Mammary epithelial cell (primary cell): Measurements from ENCODE around the gene IQCE.

Experiments used
- EZH2 ChIP-seq: IDR thresholded peaks from 2 replicates; pipeline ENCODE4 v1.6.1; 2012; ENCODE audit warnings: low read length, inconsistent platforms, borderline replicate concordance
- TF ChIP-seq, protein P1 (sequence below), 2 donors: IDR thresholded peaks in 1 of 2; conservative IDR thresholded peaks in 1 of 2; 2 replicates each; pipeline ENCODE4 v1.5.1; 2011 to 2012; ENCODE audit warnings: inconsistent platforms in 2 of 2, low read length in 2 of 2, mild to moderate bottlenecking in 2 of 2, control low read depth in 1 of 2, low read depth in 1 of 2; ENCODE audit not compliant: insufficient read depth in 1 of 2; ENCODE audit errors: extremely low read depth in 1 of 2

DNA sequence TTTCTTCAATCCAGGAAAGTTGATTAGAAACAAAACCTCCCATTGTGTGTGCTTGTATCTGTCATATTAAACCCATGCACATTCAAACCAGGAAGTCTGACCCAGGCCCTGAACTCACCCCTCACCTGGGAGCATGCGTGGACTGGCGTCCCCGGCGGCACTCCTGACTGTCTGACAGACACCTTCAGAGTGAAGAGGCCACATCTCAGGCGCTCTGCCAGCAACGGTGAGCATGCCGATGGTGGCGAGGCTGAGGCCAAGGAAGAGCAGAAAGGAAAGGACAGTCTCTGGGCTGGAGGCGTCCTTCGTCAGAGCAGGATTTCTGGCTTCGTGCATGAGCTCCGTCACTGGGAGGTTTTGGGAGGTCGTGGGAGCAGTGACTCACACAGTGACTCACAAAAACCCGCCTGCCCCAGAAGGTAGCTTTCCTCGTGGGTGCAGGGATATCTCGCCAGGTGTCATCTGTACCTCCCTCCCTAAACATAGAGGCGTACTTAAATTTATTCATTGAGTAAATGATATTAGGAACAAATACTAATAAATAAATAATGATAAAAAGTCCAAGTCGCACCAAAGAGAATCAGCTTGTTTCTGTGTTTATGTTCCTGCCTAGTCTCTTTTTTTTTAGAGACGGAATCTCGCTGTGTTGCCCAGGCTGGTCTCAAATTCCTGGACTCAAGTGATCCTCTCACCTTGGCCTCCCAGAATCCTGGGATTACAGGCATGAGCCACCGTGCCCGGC is 13.5 kb downstream of the IQCE start:
- TF ChIP-seq, protein P1, sequence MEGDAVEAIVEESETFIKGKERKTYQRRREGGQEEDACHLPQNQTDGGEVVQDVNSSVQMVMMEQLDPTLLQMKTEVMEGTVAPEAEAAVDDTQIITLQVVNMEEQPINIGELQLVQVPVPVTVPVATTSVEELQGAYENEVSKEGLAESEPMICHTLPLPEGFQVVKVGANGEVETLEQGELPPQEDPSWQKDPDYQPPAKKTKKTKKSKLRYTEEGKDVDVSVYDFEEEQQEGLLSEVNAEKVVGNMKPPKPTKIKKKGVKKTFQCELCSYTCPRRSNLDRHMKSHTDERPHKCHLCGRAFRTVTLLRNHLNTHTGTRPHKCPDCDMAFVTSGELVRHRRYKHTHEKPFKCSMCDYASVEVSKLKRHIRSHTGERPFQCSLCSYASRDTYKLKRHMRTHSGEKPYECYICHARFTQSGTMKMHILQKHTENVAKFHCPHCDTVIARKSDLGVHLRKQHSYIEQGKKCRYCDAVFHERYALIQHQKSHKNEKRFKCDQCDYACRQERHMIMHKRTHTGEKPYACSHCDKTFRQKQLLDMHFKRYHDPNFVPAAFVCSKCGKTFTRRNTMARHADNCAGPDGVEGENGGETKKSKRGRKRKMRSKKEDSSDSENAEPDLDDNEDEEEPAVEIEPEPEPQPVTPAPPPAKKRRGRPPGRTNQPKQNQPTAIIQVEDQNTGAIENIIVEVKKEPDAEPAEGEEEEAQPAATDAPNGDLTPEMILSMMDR (conservative IDR thresholded peaks at IDR 0.05 in 1 of 2, IDR thresholded peaks at IDR 0.05 in 1 of 2; ENCODE audit: extremely low read depth in 1 of 2, insufficient read depth in 1 of 2, low read depth in 1 of 2, low read length in 2 of 2) = no peak
- no peak for TF ChIP-seq EZH2
